Measurements from ENCODE around the gene HIVEP3. TPM values are rescaled to one million over a fixed set of nuclear protein-coding genes. Genes with fewer than 3 reads are reported as not detected.

HIVEP3 gene
- total RNA-seq (2022): 0.61 and 1.2 TPM in 2 replicates
- Bru-seq, nascent RNA: percentile 21 among the genes with signal in this experiment
- BruChase-seq, experiment 1, labeled RNA remaining after a 6-hour chase: percentile 18 among the genes with signal in this experiment
- percentile 20 among the genes with signal in this experiment for BruChase-seq, experiment 2, labeled RNA remaining after a 2-hour chase
- long read RNA-seq, partial matches to known transcripts: 0 of 1 reads
- long read RNA-seq, other reads (novel, unspliced or antisense): 1 of 1 reads

GRCh38 chr1:41918450-41919043 is at the start of gene HIVEP3:
TSS of gene HIVEP3 (minus strand) at chr1:41918922.
- TF ChIP-seq, protein P1, sequence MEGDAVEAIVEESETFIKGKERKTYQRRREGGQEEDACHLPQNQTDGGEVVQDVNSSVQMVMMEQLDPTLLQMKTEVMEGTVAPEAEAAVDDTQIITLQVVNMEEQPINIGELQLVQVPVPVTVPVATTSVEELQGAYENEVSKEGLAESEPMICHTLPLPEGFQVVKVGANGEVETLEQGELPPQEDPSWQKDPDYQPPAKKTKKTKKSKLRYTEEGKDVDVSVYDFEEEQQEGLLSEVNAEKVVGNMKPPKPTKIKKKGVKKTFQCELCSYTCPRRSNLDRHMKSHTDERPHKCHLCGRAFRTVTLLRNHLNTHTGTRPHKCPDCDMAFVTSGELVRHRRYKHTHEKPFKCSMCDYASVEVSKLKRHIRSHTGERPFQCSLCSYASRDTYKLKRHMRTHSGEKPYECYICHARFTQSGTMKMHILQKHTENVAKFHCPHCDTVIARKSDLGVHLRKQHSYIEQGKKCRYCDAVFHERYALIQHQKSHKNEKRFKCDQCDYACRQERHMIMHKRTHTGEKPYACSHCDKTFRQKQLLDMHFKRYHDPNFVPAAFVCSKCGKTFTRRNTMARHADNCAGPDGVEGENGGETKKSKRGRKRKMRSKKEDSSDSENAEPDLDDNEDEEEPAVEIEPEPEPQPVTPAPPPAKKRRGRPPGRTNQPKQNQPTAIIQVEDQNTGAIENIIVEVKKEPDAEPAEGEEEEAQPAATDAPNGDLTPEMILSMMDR (IDR thresholded peaks at IDR 0.05; ENCODE audit: unreplicated experiment): no peak
- H3K27me3 Mint-ChIP-seq (ENCODE audit: insufficient read depth, unreplicated experiment): peaks cover 14% of the 10 kb centered on the region
- no peaks in the 10 kb centered on the region for H3K36me3 Mint-ChIP-seq (ENCODE audit: insufficient read depth, unreplicated experiment)
- no peak for DNase-seq (ENCODE audit: unreplicated experiment)
- peaks cover 16% of the 10 kb centered on the region for H3K4me1 Mint-ChIP-seq (ENCODE audit: insufficient read depth, unreplicated experiment)
- H3K4me3 Mint-ChIP-seq (ENCODE audit: unreplicated experiment): peak within 1 kb of the TSS; percentile 69
- intact Hi-C loops (cut with micrococcal nuclease): no loop called here
- no peaks in the 10 kb centered on the region for H3K9me3 Mint-ChIP-seq (ENCODE audit: unreplicated experiment)
- ChIA-PET POLR2A (interaction anchor here (0.6 to 1.6 kb wide), 5 partner anchors 9 to 925 kb away, joined by 3 to 9 read pairs (median 3); no protein-coding TSS in a partner anchor), CTCF (no interaction called here)
- H3K27ac Mint-ChIP-seq (ENCODE audit: low read depth, unreplicated experiment): no peak within 1 kb of the TSS
- no TSS peak for BruUV-seq (replicated peaks)

- no peak overlapping the region for H3K27ac Mint-ChIP-seq (ENCODE audit: low read depth, unreplicated experiment)
- H3K4me1 Mint-ChIP-seq (ENCODE audit: insufficient read depth, unreplicated experiment): no peaks in the 10 kb centered on the region
- peaks cover 35% of the 10 kb centered on the region for H3K27me3 Mint-ChIP-seq (ENCODE audit: insufficient read depth, unreplicated experiment)
- no TSS peak for BruUV-seq (replicated peaks)
- intact Hi-C loops (cut with micrococcal nuclease): no loop called here
- TF ChIP-seq, protein P1 (IDR thresholded peaks at IDR 0.05; ENCODE audit: unreplicated experiment): no peak
- no peaks in the 10 kb centered on the region for H3K36me3 Mint-ChIP-seq (ENCODE audit: insufficient read depth, unreplicated experiment)
- POLR2A ChIA-PET: no interaction called here
- H3K9me3 Mint-ChIP-seq (ENCODE audit: unreplicated experiment): no peaks in the 10 kb centered on the region
- no peak overlapping the region for H3K4me3 Mint-ChIP-seq (ENCODE audit: unreplicated experiment)
- no peak for DNase-seq (ENCODE audit: unreplicated experiment)
- CTCF ChIA-PET: no interaction called here
Observed at GRCh38 chr1:41964400-41964799, 45.7 kb upstream of the HIVEP3 start.

GRCh38 chr1:41963636-41964035 is 44.9 kb upstream of the HIVEP3 start:
- Mint-ChIP-seq H3K4me1 (ENCODE audit: insufficient read depth, unreplicated experiment) (no peaks in the 10 kb centered on the region), H3K36me3 (ENCODE audit: insufficient read depth, unreplicated experiment) (no peaks in the 10 kb centered on the region), H3K27me3 (ENCODE audit: insufficient read depth, unreplicated experiment) (peaks cover 35% of the 10 kb centered on the region), H3K4me3 (ENCODE audit: unreplicated experiment) (no peak overlapping the region), H3K9me3 (ENCODE audit: unreplicated experiment) (no peaks in the 10 kb centered on the region), H3K27ac (ENCODE audit: low read depth, unreplicated experiment) (no peak overlapping the region)
- ChIA-PET CTCF (no interaction called here), POLR2A (no interaction called here)
- intact Hi-C loops (cut with micrococcal nuclease): no loop called here
- TF ChIP-seq, protein P1 (IDR thresholded peaks at IDR 0.05; ENCODE audit: unreplicated experiment): no peak
- DNase-seq (ENCODE audit: unreplicated experiment): no peak
- no TSS peak for BruUV-seq (replicated peaks)

- H3K4me1 Mint-ChIP-seq (ENCODE audit: insufficient read depth, unreplicated experiment): peaks cover 26% of the 10 kb centered on the region
- H3K9me3 Mint-ChIP-seq (ENCODE audit: unreplicated experiment): no peaks in the 10 kb centered on the region
- ChIA-PET POLR2A (interaction anchor here (0.7 to 1.5 kb wide), 5 partner anchors 10 to 95 kb away, joined by 3 read pairs; partner anchors contain the start of gene HIVEP3), CTCF (interaction anchor here (0.9 to 1.4 kb wide), 3 partner anchors 36 to 384 kb away, joined by 3 to 6 read pairs (median 3); no protein-coding TSS in a partner anchor)
- no peak for DNase-seq (ENCODE audit: unreplicated experiment)
- no peaks in the 10 kb centered on the region for H3K36me3 Mint-ChIP-seq (ENCODE audit: insufficient read depth, unreplicated experiment)
- TF ChIP-seq, protein P1 (IDR thresholded peaks at IDR 0.05; ENCODE audit: unreplicated experiment): no peak
- H3K27me3 Mint-ChIP-seq (ENCODE audit: insufficient read depth, unreplicated experiment): no peaks in the 10 kb centered on the region
- no peak overlapping the region for H3K27ac Mint-ChIP-seq (ENCODE audit: low read depth, unreplicated experiment)
- intact Hi-C loops (cut with micrococcal nuclease): no loop called here
- no peak overlapping the region for H3K4me3 Mint-ChIP-seq (ENCODE audit: unreplicated experiment)
- no TSS peak for BruUV-seq (replicated peaks)
Observed at GRCh38 chr1:41958015-41958673, 39.4 kb upstream of the HIVEP3 start.

All from MCF 10A (cell line).